Skeletal muscle satellite cell (primary cell): Measurements from ENCODE around the gene SNRPN. TPM values are rescaled to one million over a fixed set of nuclear protein-coding genes. Genes with fewer than 3 reads are reported as not detected.
"Not testable (repeated sequence)": the region's sequence is repeated elsewhere in the genome, so short reads cannot be mapped to it uniquely, and the experiment has no call there.

Experiments used
- H3K27me3 ChIP-seq: 2 replicates; pipeline ENCODE4 v1.7.0; 2013; ENCODE audit warnings: low read length; ENCODE audit not compliant: control insufficient read depth, insufficient read depth
- H3K36me3 ChIP-seq: 2 replicates; pipeline ENCODE4 v1.7.0; 2013; ENCODE audit warnings: mild to moderate bottlenecking, control low read depth, low read length; ENCODE audit not compliant: insufficient read depth
- H3K4me1 ChIP-seq: 2 replicates; pipeline ENCODE4 v1.7.0; 2013; ENCODE audit warnings: low read length; ENCODE audit not compliant: control insufficient read depth, insufficient read depth
- H3K4me2 ChIP-seq: 2 replicates; pipeline ENCODE4 v1.7.0; 2013; ENCODE audit warnings: mild to moderate bottlenecking, low read length
- H3K4me3 ChIP-seq: 2 replicates; pipeline ENCODE4 v1.7.0; 2013; ENCODE audit warnings: low read length
- H3K9ac ChIP-seq: 2 replicates; pipeline ENCODE4 v1.7.0; 2013; ENCODE audit warnings: mild to moderate bottlenecking, low read depth, low read length, moderate library complexity
- H3K9me3 ChIP-seq: replicated peaks from 2 replicates; pipeline ENCODE4 v1.7.0; 2013; ENCODE audit warnings: mild to moderate bottlenecking, control low read depth, low read length
- small RNA-seq: library from RNA; depleted of rRNA; stranded (forward); fragments of <200 nt; gene quantifications from one replicate; pipeline ENCODE3, GENCODE V24; 2012

Gene SNRPN

GRCh38 chr15:24972707-24973106 is 17.9 kb downstream of the SNRPN start:
- H3K36me3 ChIP-seq = peaks cover 20% of the 10 kb centered on the region
- H3K4me3 ChIP-seq, H3K9me3 ChIP-seq, H3K9ac ChIP-seq, H3K27me3 ChIP-seq, H3K4me2 ChIP-seq, H3K4me1 ChIP-seq: not testable (repeated sequence)

- Histone ChIP-seq H3K4me3 (no peak overlapping the region), H3K9me3 (peaks cover 6% of the 10 kb centered on the region), H3K9ac (no peak overlapping the region), H3K4me1 (no peaks in the 10 kb centered on the region), H3K27me3 (no peaks in the 10 kb centered on the region), H3K36me3 (peaks cover 34% of the 10 kb centered on the region), H3K4me2 (no peak overlapping the region)
Measured at GRCh38 chr15:24976932-24977331, 22.1 kb downstream of the SNRPN start.

- Histone ChIP-seq H3K4me2 (no peak overlapping the region), H3K4me3 (no peak overlapping the region), H3K9ac (no peak overlapping the region), H3K4me1 (no peaks in the 10 kb centered on the region), H3K27me3 (no peaks in the 10 kb centered on the region), H3K36me3 (peaks cover 40% of the 10 kb centered on the region), H3K9me3 (peaks cover 6% of the 10 kb centered on the region)
Measured at GRCh38 chr15:24977686-24978085, 22.9 kb downstream of the SNRPN start.

GRCh38 chr15:24985224-24985623 is 30.4 kb downstream of the SNRPN start:
- H3K36me3 ChIP-seq = peaks cover 25% of the 10 kb centered on the region
- H3K4me2 ChIP-seq = no peak overlapping the region
- H3K9me3 ChIP-seq = peaks cover 5% of the 10 kb centered on the region

GRCh38 chr15:24986653-24987052 is 31.9 kb downstream of the SNRPN start:
- Histone ChIP-seq H3K4me2 (no peak overlapping the region), H3K4me1 (no peaks in the 10 kb centered on the region), H3K9me3 (peaks cover 5% of the 10 kb centered on the region), H3K4me3 (no peak overlapping the region), H3K27me3 (no peaks in the 10 kb centered on the region), H3K36me3 (peaks cover 22% of the 10 kb centered on the region), H3K9ac (no peak overlapping the region)

More at GRCh38 chr15:24985224-24985623, 30.4 kb downstream of the SNRPN start:
- no peak overlapping the region for H3K4me3 ChIP-seq
- no peaks in the 10 kb centered on the region for H3K4me1 ChIP-seq
- H3K9ac ChIP-seq = no peak overlapping the region
- no peaks in the 10 kb centered on the region for H3K27me3 ChIP-seq

- no peaks in the 10 kb centered on the region for H3K9me3 ChIP-seq
- H3K4me2 ChIP-seq = no peak overlapping the region
- H3K4me3 ChIP-seq = no peak overlapping the region
- H3K27me3 ChIP-seq = no peaks in the 10 kb centered on the region
- H3K4me1 ChIP-seq = no peaks in the 10 kb centered on the region
- H3K36me3 ChIP-seq = peaks cover 5% of the 10 kb centered on the region
- no peak overlapping the region for H3K9ac ChIP-seq
Measured at GRCh38 chr15:25019434-25019833, 64.6 kb downstream of the SNRPN start.

GRCh38 chr15:25022233-25022632 is 67.4 kb downstream of the SNRPN start:
- Histone ChIP-seq H3K9ac (no peak overlapping the region), H3K4me1 (no peaks in the 10 kb centered on the region), H3K4me3 (no peak overlapping the region), H3K9me3 (no peaks in the 10 kb centered on the region), H3K27me3 (no peaks in the 10 kb centered on the region), H3K4me2 (no peak overlapping the region), H3K36me3 (peaks cover 11% of the 10 kb centered on the region)

Small RNA genes lying within 50 kb of the gene (small RNA-seq; reads per million reads assigned to genes)
- not detected for gene AC090602.1
- not detected for gene AC124312.4
- 0.35 reads per million for gene AC124312.5
